Measurements from ENCODE around the gene BLOC1S1.

DNA sequence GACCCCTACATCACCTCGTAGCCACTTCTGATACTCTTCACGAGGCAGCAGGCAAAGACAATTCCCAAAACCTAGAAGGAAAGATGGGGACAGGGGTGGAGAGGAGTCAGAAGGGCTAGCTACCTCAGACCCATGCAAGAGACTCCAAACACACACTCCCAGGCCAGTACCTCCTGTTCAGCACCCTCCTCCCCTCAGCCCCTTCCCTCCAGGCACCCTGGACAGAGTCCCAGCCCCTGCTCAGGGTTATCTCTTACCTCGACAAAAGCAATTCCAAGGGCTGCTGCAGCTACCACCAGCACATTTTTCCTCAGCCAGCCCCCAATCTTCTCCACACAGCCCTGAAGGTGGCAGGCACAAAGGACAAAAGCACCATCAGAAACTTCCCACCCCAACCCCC lies 9.7 kb downstream of the BLOC1S1 start:
- no peak for TF ChIP-seq CTCF (conservative IDR thresholded peaks at IDR 0.05; ENCODE audit: low read length)
- TF ChIP-seq EZH2phosphoT487 (IDR thresholded peaks at IDR 0.05; ENCODE audit: borderline replicate concordance), result no peak
